Hypothalamus (tissue), 51 donors: ENCODE results near the gene RNF141.

Experiments used
- DNase-seq, 51 donors: peaks; one replicate each; lab custom pipeline; 2025; lab: John Stamatoyannopoulos, UW

RNF141 gene

GRCh38 chr11:10499874-10500601, 40.9 kb downstream of the RNF141 start:
- no peak for DNase-seq

GRCh38 chr11:10499452-10499851, 41.5 kb downstream of the RNF141 start:
- DNase-seq, result peak in 2 of 51 donors; percentile 9 to 27

- no peak for DNase-seq
These were observed 42.3 kb downstream of the RNF141 start for GRCh38 chr11:10498426-10499250.

- no peak for DNase-seq
These were observed 43.0 kb downstream of the RNF141 start for GRCh38 chr11:10498022-10498400.

GRCh38 chr11:10497371-10498021, 43.5 kb downstream of the RNF141 start:
- DNase-seq, result no peak

- DNase-seq, result no peak
These were observed 44.6 kb downstream of the RNF141 start for GRCh38 chr11:10496296-10496936.

GRCh38 chr11:10495464-10495786, 45.6 kb downstream of the RNF141 start:
- no peak for DNase-seq

GRCh38 chr11:10494636-10495463, 46.1 kb downstream of the RNF141 start:
- DNase-seq, result no peak

GRCh38 chr11:10493041-10493663, 47.8 kb downstream of the RNF141 start:
- DNase-seq, result no peak

GRCh38 chr11:10492084-10492483, 48.9 kb downstream of the RNF141 start:
- DNase-seq, result no peak

GRCh38 chr11:10490398-10491241, 50.4 kb downstream of the RNF141 start:
- DNase-seq, result peak in 48 of 51 donors; percentile 8 to 94 (median 75)

GRCh38 chr11:10490032-10490397, 51.0 kb downstream of the RNF141 start:
- DNase-seq, result no peak

GRCh38 chr11:10488934-10489691, 51.9 kb downstream of the RNF141 start:
- DNase-seq, result no peak

GRCh38 chr11:10488121-10488933, 52.7 kb downstream of the RNF141 start:
- DNase-seq, result no peak

- DNase-seq, result no peak
These were observed 53.9 kb downstream of the RNF141 start for GRCh38 chr11:10487002-10487647.

- no peak for DNase-seq
These were observed 54.7 kb downstream of the RNF141 start for GRCh38 chr11:10486161-10486840.
